Measurements from ENCODE around the gene OPN1MW.
"Not testable (repeated sequence)": the region's sequence is repeated elsewhere in the genome, so short reads cannot be mapped to it uniquely, and the experiment has no call there.

GRCh38 chrX:154194316-154194715 lies 11.9 kb downstream of the OPN1MW start:
- TF ChIP-seq ELK1 (IDR thresholded peaks at IDR 0.05; ENCODE audit: low read depth, low read length); REST (IDR thresholded peaks at IDR 0.05; ENCODE audit: low read depth, low read length); BRCA1 (IDR thresholded peaks at IDR 0.05; ENCODE audit: low read depth, low read length); CTCF (IDR thresholded peaks at IDR 0.05 in 2 of 3, conservative IDR thresholded peaks at IDR 0.05 in 1 of 3; ENCODE audit: control insufficient read depth in 2 of 3, extremely low read depth in 1 of 3, insufficient read depth in 1 of 3, low read depth in 3 of 3, low read length in 3 of 3); USF2 (IDR thresholded peaks at IDR 0.05; ENCODE audit: borderline replicate concordance, low read depth, low read length); ZNF217 (IDR thresholded peaks at IDR 0.05); EP300 (IDR thresholded peaks at IDR 0.05; ENCODE audit: borderline replicate concordance in 1 of 2, control insufficient read depth in 1 of 2, low read depth in 2 of 2, low read length in 2 of 2): not testable (repeated sequence)

All from GM12878 (cell line).